GM23248 (cell line): Measurements from ENCODE around the gene PLAC1. TPM values are rescaled to one million over a fixed set of nuclear protein-coding genes. Genes with fewer than 3 reads are reported as not detected.

Experiments used
- DNase-seq: peaks from one replicate; pipeline ENCODE4 v3.0.0-alpha.2; 2015
- H2AFZ ChIP-seq: fragments of 200-600 bp; sonication (generic); 2 replicates; pipeline ENCODE4 v1.6.1; 2016; ENCODE audit warnings: antibody characterized with exemption
- H3F3A ChIP-seq: fragments of 200-600 bp; sonication (generic); 2 replicates; pipeline ENCODE4 v1.6.1; 2016; ENCODE audit warnings: mild to moderate bottlenecking, antibody characterized with exemption, mixed run types; ENCODE audit not compliant: insufficient read depth
- H3K27ac ChIP-seq: fragments of 200-600 bp; sonication (generic); 2 replicates; pipeline ENCODE4 v1.5.1; 2016; ENCODE audit warnings: mild to moderate bottlenecking
- H3K27me3 ChIP-seq: fragments of 200-600 bp; sonication (generic); replicated peaks from 2 replicates; pipeline ENCODE4 v1.6.1; 2016; ENCODE audit warnings: mild to moderate bottlenecking; ENCODE audit not compliant: insufficient read depth
- H3K36me3 ChIP-seq: fragments of 200-600 bp; sonication (generic); 2 replicates; pipeline ENCODE4 v1.6.1; 2016; ENCODE audit warnings: low read depth, mild to moderate bottlenecking
- H3K4me1 ChIP-seq: fragments of 200-600 bp; sonication (generic); 2 replicates; pipeline ENCODE4 v1.6.1; 2016; ENCODE audit warnings: mild to moderate bottlenecking; ENCODE audit not compliant: insufficient read depth
- H3K4me2 ChIP-seq: fragments of 200-600 bp; sonication (generic); one replicate; pipeline ENCODE4 v1.6.1; 2016; ENCODE audit warnings: mild to moderate bottlenecking; ENCODE audit not compliant: unreplicated experiment
- H3K4me3 ChIP-seq: fragments of 200-600 bp; sonication (generic); 2 replicates; pipeline ENCODE4 v1.5.1; 2016; ENCODE audit warnings: mild to moderate bottlenecking
- H3K79me2 ChIP-seq: fragments of 200-600 bp; sonication (generic); 2 replicates; pipeline ENCODE4 v1.6.1; 2016; ENCODE audit warnings: mild to moderate bottlenecking; ENCODE audit not compliant: insufficient read depth
- H3K9ac ChIP-seq: fragments of 200-600 bp; sonication (generic); 2 replicates; pipeline ENCODE4 v1.6.1; 2016; ENCODE audit warnings: mild to moderate bottlenecking
- H3K9me2 ChIP-seq: fragments of 200-600 bp; sonication (generic); 2 replicates; pipeline ENCODE4 v1.6.1; 2016; ENCODE audit warnings: mixed run types, mild to moderate bottlenecking, moderate library complexity; ENCODE audit not compliant: insufficient read depth
- H3K9me3 ChIP-seq: fragments of 200-600 bp; sonication (generic); one replicate; pipeline ENCODE4 v1.6.1; 2017; ENCODE audit warnings: low read depth
- H4K20me1 ChIP-seq: fragments of 200-600 bp; sonication (generic); 2 replicates; pipeline ENCODE4 v1.6.0; 2016; ENCODE audit not compliant: insufficient read depth
- EZH2 ChIP-seq: fragments of 200-600 bp; sonication (generic); IDR thresholded peaks from 2 replicates; pipeline ENCODE4 v1.6.1; 2018; ENCODE audit warnings: antibody characterized with exemption, mild to moderate bottlenecking; ENCODE audit not compliant: insufficient read depth, poor library complexity, severe bottlenecking
- EZH2phosphoT487 ChIP-seq: fragments of 200-600 bp; sonication (generic); IDR thresholded peaks from 2 replicates; pipeline ENCODE4 v1.6.1; 2018; ENCODE audit warnings: antibody characterized with exemption, moderate library complexity, mild to moderate bottlenecking, low read depth; ENCODE audit not compliant: insufficient read depth
- WGBS, 2 experiments: methylation state at CpG; one replicate each; pipeline ENCODE4 v1.1.6; 2015 to 2017; ENCODE audit warnings: low lambda C conversion rate in 2 of 2, low coverage in 1 of 2; ENCODE audit errors: missing lambda C conversion rate in 2 of 2; 5-methylcytosine and 5-hydroxymethylcytosine counted together
- in situ Hi-C: fragments of 300-500 bp; cut with MboI; formaldehyde crosslinking; loops from 2 replicates; pipeline ENCODE4 v1.15.0; 2020
- polyA plus RNA-seq: library from polyadenylated mRNA; unstranded; fragments of >200 nt; fragmentation: Nextera tagmentation; extraction: Ambion mirVana; gene quantifications from 2 replicates; pipeline ENCODE4 v1.2.1, GENCODE V29; 2016
- total RNA-seq: library from RNA; depleted of rRNA; stranded (reverse); fragments of >200 nt; shearing (Covaris generic); gene quantifications from 2 replicates; pipeline ENCODE4 v1.2.3, GENCODE V29; 2014

PLAC1 gene
- total and polyA plus RNA-seq, 2 experiments from 2014 or later, result not detected

- H3K27ac ChIP-seq, result no peak overlapping the region
Measured at GRCh38 chrX:134538316-134538715, 120.0 kb downstream of the PLAC1 start.

DNA sequence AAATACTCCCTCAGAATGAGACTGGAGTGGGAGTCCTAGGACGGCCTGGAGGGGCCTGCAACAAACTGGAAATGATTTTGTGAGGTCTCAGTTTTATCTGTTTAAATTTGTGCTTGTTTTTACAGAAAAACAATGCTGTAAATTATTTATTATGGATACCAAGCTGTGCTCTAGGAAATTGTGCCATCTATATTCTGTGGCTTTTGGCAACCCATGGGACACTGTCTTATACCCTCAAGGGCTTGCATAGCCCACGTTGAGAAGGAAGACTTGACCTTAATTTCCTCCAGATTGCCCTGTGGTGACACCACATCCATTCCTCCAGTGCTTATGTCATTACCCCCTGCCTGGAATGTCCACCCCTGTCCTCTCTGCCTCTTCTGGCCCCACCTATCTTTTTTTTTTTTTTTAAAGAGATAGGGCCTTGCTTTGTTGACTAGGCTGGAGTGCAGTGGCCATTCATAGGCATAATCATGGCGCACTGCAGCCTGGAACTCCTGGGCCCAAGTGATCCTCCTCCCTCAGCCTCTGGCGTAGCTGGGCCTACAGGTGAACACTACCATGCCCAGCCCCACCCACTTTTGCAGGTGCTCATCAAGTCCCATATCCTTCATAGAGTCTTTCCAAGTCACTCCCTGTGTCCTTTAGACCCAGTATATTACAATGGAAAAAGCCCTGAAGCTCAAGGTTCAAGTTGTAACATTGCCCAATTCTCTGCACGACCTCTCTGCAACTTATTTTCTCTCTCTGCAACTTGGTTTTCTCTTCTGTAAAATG is 120.9 kb downstream of the PLAC1 start:
- in situ Hi-C loops, result no loop called here
- Histone ChIP-seq H3K79me2 (no peaks in the 10 kb centered on the region), H3F3A (peaks cover 16% of the 10 kb centered on the region; the same call in 1 of the 2 replicates), H3K4me2 (peak overlapping the region; percentile 53), H3K27me3 (no peaks in the 10 kb centered on the region), H3K4me1 (peaks cover 13% of the 10 kb centered on the region; the same call in 1 of the 2 replicates), H3K36me3 (no peaks in the 10 kb centered on the region), H3K9ac (peak overlapping the region; percentile 21; the same call in 1 of the 2 replicates), H4K20me1 (no peaks in the 10 kb centered on the region), H2AFZ (no peak overlapping the region), H3K9me3 (no peaks in the 10 kb centered on the region), H3K9me2 (no peaks in the 10 kb centered on the region), H3K27ac (peak overlapping the region; percentile 77), H3K4me3 (no peak overlapping the region)
- no peak for TF ChIP-seq EZH2
- no peak for TF ChIP-seq EZH2phosphoT487
- WGBS, 2 experiments, result 72 to 74% methylated on average over 4 to 5 of the region's 5 CpGs
- peak; percentile 73 for DNase-seq

More at GRCh38 chrX:134538316-134538715, 120.0 kb downstream of the PLAC1 start:
- H2AFZ ChIP-seq, result no peak overlapping the region
- H3K4me1 ChIP-seq, result peaks cover 13% of the 10 kb centered on the region; the same call in 1 of the 2 replicates
- no peaks in the 10 kb centered on the region for H3K9me2 ChIP-seq
- DNase-seq, result no peak
- 89 to 93% methylated on average over 4 to 5 of the region's 5 CpGs for WGBS, 2 experiments
- no peaks in the 10 kb centered on the region for H3K9me3 ChIP-seq
- no peaks in the 10 kb centered on the region for H3K27me3 ChIP-seq
- no peaks in the 10 kb centered on the region for H4K20me1 ChIP-seq
- H3K4me3 ChIP-seq, result no peak overlapping the region
- no peaks in the 10 kb centered on the region for H3K79me2 ChIP-seq
- no peaks in the 10 kb centered on the region for H3K36me3 ChIP-seq
- H3K4me2 ChIP-seq, result no peak overlapping the region
- peaks cover 24% of the 10 kb centered on the region for H3F3A ChIP-seq
- H3K9ac ChIP-seq, result no peak overlapping the region
- in situ Hi-C loops, result no loop called here
- TF ChIP-seq EZH2phosphoT487 (no peak), EZH2 (no peak)

DNA sequence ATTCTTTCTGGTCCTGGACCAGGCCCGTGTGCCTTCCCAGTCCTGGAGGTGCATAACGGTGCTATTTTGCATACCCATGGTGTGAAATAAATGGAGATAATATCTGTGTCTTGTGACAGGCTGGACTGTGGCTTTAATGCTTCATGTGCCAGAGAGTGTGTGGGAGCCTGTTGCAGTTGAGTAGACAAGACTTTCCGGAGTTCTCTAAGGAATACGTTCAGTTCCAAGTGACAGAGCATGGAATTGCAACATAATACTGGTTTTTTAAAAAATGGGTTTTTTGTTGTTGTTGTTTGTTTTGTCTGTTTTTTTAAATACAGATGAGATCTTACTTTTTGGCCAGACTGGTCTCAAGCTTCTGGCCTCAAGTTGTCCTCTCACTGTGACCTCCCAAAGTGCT is 124.3 kb downstream of the PLAC1 start:
- Histone ChIP-seq H2AFZ (no peak overlapping the region), H3K27ac (no peak overlapping the region), H3F3A (0 out of 2 replicates have a peak, but pooled peaks cover 6% of the 10 kb centered on the region), H3K4me1 (peaks cover 13% of the 10 kb centered on the region; the same call in 1 of the 2 replicates), H4K20me1 (no peaks in the 10 kb centered on the region), H3K9ac (no peak overlapping the region), H3K79me2 (no peaks in the 10 kb centered on the region), H3K36me3 (no peaks in the 10 kb centered on the region), H3K27me3 (no peaks in the 10 kb centered on the region), H3K9me2 (no peaks in the 10 kb centered on the region), H3K9me3 (no peaks in the 10 kb centered on the region), H3K4me2 (no peak overlapping the region), H3K4me3 (no peak overlapping the region)
- DNase-seq, result no peak
- in situ Hi-C loops, result no loop called here
- WGBS, 2 experiments, result 96 to 98% methylated on average over 4 of the region's 4 CpGs
- TF ChIP-seq EZH2phosphoT487 (no peak), EZH2 (no peak)

DNA sequence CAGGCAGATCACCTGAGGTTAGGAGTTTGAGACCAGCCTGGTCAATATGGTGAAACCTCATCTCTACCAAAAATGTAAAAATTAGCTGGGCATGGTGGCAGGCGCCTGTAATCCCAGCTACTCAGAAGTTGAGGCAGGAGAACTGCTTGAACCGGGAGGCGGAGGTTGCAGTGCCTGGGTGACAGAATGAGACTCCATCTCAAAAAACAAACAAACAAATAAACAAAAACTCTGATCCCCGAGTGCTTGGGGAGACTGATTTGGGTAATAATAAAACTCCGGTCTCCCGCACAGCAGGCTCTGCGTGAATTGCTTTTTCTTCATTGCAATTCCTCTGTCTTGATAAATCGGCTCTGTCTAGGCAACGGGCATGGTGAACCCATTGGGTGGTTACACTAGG is 124.9 kb downstream of the PLAC1 start:
- H3K9me3 ChIP-seq, result no peaks in the 10 kb centered on the region
- no peaks in the 10 kb centered on the region for H3K9me2 ChIP-seq
- no peak overlapping the region for H3K4me3 ChIP-seq
- no peaks in the 10 kb centered on the region for H3K36me3 ChIP-seq
- H3K79me2 ChIP-seq, result no peaks in the 10 kb centered on the region
- 96 to 98% methylated on average over 9 of the region's 9 CpGs for WGBS, 2 experiments
- TF ChIP-seq EZH2phosphoT487 (no peak), EZH2 (no peak)
- no peak overlapping the region for H3K27ac ChIP-seq
- no peak overlapping the region for H2AFZ ChIP-seq
- no peak for DNase-seq
- H3K27me3 ChIP-seq, result no peaks in the 10 kb centered on the region
- no peak overlapping the region for H3K9ac ChIP-seq
- H3K4me2 ChIP-seq, result no peak overlapping the region
- in situ Hi-C loops, result no loop called here
- H3F3A ChIP-seq, result 0 out of 2 replicates have a peak, but pooled peaks cover 6% of the 10 kb centered on the region
- H4K20me1 ChIP-seq, result no peaks in the 10 kb centered on the region
- peaks cover 13% of the 10 kb centered on the region; the same call in 1 of the 2 replicates for H3K4me1 ChIP-seq
